ENCODE data around the gene NDUFA11.

Gene NDUFA11

DNA sequence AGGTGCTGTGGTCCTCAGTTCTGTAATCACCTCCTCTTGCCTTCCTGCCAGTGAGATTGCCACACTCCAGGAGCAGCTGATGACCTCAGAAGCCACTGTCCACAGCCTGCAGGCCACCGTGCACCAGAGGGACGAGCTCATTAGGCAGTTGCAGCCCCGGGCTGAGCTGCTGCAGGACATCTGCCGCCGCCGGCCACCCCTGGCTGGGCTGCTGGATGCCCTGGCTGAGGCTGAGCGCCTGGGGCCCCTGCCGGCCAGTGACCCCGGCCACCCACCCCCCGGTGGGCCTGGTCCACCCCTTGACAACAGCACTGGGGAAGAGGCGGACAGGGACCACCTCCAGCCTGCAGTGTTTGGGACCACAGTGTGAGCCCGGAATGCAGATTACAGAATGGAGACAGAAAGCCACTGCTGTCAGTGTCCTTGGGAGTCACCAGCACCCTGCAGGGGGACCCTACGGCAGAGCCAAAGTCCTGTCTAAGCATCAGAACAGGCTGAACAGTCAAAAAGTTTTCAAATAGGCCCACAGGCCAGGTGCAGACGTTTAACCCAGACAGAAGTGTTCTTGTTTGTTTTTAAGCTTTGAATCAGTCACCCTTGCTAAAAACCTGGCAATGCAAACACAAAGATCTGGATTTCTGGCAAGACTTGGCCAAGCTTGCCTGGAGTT, 5.3 kb upstream of the NDUFA11 start:
- DNase-seq, result peak; percentile 19 to 63 (median 41)

DNA sequence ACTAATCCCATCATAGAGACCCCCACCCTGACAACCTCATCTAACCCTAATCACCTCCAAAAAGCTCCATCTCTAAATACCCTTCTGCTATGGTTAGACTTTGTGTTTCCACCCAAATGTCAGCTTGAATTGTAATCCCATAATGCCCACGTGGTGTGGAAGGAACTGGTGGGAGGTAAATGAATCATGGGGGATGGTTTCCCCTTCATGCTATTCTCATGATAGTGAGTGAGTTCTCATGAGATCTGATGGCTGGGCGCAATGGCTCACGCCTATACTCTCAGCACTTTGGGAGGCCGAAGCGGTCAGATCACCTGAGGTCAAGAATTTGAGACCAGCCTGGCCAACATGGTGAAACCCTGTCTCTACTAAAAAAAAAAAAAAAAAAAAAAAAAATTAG, 3.7 kb upstream of the NDUFA11 start:
- DNase-seq, result peak; percentile 72 to 91 (median 83)

DNA sequence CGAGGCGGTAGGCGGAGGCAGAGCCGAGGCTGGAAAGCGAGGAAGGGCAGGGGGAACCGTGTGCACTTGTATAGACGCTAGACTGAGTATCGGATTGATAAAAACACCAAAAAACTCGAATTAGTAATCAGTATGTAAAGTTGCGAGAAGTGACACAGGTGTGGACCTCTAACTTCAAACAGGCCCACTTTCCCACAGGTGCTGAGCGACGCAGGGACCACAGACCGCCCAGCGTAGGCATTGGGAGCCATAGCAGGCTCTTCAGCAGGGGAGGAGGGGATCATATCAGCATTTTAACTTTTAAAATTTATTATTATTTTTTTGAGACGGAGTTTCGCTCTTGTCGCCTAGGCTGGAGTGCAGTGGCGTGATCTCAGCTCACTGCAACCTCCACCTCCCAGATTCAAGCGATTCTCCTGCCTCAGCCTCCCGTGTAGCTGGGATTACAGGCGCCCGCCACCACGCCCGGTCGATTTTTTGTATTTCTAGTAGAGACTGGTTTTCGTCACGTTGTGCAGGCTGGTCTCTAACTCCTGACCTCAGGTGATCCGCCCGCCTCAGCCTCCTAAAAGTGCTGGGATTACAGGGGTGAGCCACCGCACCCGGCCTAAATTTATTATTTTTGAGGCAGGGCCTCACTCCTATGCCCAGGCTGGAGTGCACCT, 1.7 kb upstream of the NDUFA11 start:
- no peak for DNase-seq

DNA sequence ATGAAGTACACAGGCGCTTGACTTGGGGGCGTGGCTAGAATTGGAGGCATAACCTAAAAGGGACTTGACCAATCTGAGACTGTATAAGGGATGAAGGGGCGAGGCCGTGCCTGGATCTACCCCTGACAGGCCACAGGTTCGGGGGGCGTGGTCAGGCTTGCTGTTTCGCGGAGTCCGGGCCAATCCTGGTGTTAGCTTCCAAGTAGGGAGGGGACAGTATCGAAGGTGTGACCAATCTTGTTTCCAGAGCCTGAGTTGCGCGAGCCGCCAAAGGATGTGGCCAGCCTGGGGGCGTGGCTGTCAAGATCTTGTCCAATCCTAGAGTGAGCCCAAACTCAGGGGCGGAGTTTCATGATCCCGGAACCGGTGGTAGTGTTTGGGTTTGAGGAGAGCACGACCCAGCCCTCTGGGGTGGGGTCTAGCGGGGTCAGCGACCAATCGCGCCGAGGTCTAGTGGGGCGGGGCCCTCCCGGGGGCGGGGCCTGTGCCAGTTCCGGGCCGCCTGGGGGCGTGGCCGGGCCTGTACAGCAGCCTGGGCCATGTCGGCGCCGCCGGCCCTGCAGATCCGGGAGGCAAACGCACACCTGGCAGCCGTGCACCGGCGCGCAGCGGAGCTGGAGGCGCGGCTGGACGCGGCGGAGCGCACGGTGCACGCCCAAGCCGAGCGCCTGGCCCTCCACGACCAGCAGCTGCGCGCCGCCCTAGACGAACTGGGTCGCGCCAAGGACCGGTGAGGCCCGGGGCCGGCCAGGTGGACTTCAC, 943 bp upstream of the NDUFA11 start, which contains the start of gene VMAC:
Gene VMAC (plus strand): TSS at position 521 of the 762 bp plus-strand sequence. CDS start 19 bp downstream, at position 540.
- peak; percentile 100 for DNase-seq

DNA sequence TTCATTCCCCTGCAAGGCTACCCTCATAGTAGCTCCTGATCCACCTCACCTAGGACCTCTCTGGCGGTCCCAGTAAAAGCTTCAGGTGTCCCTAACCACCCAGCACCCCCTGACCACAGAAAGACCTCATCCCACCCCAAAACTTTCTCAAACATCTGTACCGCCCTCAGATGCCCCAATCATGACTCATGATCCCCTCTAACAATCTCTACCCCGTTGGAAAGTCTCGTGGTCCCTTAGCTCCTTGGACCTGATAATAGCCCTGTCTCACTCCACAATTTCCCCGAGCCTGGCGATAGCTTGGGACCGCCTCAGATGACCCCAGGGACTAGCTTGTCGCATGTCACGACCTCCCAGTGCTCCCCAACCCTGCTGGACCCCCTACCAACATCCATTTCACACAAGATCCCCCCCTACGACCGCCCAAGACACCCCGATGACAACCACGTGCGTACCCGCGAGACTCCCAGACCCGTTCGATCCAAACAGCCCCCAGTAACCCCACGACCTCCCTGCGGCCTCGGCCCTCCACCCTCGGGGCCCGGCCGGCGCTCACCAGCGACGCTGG, 450 bp downstream of the NDUFA11 start:
- DNase-seq, result peak; percentile 22 to 58 (median 33)

DNA sequence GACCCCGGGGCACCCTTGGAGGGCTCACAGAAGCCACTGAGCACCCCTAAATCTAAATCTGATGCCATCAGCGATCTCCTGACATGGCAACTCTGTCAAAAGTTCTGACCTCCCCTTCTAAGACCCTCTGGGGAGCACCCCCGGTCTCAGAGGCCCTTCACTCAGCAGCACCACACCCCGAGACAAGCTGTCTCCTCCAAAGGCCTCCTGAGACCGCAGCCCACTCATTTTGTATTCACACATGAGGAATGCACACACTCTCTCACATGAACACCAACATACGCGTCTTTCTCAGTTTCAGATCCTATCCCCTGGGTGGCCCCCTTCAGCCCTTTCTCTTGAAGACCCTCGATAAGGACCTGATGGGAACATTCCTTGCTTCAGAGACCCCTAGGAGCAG, 2.6 kb downstream of the NDUFA11 start:
- DNase-seq, result no peak

DNA sequence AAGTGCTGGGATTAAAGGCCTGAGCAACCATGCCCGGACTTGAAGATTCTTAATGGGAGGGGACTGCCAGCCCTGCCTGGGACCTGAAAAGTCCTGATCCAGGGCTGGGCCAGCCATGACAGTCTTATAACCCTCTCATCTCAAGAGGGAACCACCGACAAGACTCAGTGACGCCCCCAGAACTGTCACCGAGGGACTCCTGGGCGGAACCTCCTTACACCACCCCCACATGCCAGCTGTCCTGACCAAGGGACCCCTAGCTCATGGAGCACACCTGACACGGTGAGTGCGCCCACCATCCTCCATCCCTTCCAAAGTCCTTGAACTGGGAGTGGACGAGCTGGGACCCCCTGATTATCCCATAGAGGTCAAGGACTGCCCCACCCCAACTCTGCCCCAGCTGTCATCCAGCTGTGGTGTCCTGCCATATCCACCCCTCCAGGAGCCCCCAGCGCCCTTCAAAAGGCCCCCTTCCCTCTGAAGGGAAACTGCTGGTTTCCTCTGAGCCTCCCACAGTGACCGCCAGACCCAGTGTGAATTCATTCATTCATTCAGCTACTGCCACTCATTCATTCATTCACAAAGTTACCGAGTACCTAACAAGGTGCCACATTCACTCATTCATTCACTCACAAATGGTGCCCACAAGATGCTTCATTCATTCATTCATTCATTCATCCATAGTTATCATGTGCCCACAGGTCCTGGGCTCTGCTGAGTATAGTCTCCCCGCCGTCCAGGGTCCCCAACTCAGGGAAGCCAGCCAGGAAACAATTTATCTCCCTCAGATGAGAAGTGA, 3.7 kb downstream of the NDUFA11 start:
- DNase-seq, result no peak

DNA sequence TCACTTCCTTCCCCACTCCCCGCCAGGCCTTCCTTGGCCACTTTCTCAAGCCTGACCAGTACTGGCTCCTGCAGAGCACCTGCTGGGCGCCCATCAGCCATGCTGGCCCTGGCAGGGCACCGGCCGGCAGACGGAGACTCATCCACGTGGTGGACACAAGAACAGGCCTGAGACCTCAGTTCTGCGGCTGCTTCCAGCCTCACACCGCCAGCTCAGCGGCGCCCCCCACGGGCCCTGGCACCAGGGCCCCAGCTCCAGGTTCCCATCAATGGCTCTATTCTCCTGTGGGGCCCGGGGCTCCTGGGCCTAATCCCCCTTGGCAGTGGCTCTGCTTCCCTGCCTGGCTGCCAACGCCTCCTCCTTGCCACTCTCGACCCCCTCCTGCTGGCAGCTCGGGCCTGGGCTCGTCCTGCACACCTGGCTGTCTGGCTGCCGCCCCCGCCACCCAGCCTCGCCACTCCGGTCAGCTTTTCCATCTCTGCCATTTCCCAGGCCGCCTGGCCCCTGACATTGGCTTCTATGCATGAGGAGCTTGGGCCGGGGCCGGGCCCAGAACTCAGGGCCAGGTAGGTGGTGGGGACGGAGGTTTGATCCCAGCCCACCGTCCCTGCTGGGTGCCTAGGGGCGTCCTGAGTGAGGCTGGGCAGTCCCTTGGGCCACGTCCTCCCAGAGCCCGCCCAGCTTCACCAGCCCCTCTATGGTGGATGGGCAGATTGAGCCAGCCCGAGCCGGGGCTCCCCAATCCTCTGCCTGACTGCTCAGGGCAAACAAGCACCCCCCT, 6.2 kb downstream of the NDUFA11 start:
- no peak for DNase-seq

DNA sequence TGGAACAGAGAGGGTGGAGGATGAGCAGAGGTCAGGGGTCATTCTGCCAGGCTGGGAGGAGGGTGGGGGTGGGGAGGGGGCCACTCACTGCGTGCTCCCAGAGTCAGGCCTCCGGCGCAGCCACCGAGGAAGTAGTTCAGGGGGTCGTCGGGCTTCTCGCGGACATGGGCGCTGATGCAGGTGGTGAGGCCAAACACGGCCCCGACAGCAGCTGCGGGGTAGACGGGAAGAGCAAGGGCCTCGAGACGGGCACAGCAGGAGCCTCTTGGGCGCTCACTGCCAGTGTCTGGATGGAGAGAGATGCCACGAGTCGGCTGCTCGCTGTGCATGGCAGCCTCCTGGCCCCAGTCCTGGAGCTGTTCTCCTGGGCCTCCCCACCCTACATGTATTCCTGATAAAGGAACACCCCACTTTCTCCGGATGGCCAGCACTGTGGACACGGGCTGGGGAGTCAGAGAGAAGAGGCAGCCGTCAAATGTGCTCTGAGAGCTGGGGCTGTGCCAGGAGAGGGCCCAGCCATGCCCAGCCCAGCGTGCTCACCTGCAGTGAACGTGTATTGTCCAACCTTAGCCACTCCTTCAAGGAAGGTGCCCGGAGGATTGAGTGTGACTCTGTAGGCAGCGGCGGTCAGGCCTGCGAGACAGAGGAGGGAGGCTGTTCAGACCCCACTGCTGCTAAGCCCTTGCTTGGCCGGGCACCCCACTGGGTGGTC, 7.1 kb downstream of the NDUFA11 start:
- DNase-seq, result no peak

DNA sequence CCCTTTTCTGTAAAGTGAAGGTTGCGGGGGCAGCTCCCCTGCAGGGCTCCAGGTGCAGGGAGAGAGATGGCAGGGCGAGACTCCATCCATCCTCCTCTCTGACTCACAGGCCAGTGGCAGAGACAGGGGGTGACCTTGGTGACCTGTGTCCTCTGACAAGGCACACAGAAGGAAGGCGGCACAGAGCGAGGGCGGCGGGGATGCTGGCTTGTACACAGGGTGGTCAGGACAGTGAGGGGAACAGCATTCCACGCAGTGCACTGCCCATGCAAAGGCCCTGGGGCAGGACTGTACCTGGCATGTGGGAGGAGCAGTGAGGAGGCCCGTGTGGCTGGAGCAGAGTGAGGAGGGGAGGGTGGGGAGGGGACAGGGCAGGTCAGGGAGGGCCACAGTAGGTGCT, 7.7 kb downstream of the NDUFA11 start:
- no peak for DNase-seq

DNA sequence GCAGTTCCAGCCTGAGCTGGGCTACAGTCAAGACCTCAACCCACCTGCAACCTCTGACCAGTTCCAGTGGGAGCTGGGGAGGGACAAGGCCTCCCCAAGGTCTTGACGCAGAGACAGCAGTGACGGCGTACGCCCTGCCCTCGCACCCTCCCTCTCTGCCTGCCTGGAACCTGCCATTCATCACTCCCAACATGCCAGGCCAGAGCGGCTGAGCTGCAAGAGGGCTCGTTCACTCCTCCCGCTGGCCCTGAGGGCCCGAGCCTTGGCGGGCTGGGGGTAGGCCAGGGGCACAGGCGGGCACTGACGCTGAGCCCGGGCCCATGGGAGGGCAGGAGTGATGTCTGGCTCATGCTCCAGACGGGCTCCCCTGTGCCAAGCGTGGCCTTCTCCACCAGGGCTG, 8.2 kb downstream of the NDUFA11 start:
- no peak for DNase-seq

DNA sequence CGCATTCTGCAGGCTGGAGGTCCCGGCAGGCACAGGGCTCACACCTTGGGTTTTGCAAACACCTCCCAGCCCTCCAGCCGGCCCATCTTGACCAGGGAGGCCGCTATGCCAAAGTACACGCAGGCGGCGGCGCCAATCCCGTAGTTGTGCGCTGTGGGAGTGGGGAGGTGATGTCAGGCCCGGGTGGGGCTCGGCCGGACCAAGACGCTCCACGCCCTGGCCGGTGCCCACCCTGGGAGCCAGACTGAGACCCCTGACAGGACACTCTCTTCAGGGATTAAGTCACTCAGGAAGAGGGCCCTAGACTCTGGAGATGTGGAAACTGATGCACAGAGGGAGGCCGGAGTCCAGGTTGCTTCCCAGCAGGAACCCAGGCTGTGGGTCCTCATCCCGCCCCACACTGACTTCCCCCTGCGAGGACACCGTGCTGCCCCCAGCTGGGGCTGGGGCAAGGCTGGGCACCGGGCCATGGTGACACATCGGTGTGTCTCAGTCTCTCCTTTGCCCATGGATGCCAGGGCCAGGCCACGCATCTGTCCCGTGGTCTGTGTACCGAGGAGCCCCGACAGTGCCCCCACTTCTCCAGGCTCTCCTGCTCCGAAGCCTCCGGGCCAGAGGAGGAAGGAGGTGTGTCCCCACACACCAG, 8.8 kb downstream of the NDUFA11 start:
- no peak for DNase-seq

DNA sequence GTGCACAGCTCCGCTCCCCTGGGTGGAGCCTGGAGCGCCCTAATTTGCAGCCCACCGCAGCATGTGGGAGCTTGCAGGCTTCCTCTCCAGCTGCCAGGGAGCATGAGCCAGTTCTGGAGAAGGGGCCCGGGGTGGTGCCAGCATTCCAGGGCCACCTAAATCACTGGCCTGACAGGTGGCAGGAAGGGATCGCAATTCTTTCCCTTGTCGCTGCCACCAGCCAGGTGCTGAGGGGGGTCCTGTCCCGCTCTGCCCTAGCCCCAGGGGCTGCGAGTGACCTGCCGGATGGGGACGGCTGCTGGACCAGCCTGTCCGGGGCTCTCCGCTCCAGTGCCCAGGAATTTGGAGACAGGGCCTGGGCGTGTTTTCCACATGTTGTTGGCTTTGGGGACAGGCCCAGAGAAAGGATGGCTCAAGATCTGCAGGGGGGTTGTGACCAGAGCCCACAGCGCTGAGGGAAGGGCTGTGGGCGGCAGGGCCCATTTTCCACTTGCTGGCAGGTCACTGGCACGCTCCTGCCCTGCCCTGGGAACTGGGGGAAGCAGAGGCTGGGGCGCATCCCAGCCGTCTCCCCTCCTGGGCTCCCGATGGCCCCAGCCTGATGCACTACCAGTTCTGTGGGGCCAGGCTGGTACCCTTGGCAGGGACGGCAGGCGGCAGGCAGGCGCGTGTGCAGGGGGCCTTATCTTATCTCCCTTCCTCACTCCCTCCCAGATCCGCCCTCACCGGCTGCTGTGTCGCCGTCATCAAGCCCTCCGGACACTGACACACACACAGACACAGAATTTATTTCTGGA, 9.5 kb downstream of the NDUFA11 start:
- no peak for DNase-seq

DNA sequence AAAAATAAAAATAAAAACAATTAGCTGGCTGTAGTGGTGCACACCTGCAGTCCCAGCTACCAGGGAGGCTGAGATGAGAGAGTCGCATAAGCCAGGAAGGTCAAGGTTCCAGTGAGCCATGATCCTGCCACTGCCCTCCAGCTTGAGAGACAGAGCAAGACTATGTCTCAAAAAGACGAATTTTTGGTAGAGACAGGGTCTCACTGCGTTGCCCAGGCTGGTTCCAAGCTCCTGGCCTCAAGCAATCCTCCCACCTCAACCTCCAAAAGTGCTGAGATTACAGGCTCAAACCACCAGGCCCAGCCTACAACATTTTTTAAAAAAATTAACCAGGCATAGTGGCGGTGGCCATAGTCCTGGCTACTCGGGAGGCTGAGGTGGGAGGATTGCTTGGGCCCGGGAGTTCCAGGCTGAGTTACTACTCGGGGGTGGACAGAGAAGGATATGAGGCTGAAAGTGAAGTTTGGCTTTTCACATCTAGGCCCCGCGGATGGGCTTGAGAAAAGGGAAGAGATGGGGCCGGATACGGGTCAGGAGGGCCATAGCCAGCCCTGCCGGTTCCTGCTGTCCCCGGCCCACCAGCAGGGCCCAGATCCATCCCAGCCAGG, 10.2 kb downstream of the NDUFA11 start:
- no peak for DNase-seq

DNA sequence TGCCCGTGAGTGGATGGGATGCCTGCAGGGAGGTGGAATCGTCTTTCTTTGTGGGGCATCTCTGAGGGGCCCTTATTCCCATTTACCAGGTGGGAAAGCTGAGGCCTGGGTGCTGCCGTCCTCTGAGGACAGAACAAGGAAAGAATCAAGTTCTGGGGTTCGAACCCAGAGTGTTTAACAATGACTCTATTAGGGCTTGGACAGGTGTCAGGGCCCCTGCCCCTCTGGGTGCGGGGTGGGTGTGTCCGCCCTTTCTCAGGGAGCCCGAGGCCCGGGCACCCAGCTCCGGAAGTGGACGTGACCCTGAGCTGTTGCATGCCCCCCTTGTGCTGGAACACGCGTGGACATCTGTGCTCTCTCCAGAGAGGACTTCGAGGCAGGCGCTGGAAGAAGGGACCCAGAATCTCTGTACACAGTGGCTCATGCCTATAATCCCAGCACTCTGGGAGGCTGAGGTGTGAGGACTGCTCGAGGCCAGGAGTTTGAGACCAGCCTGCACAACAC, 10.8 kb downstream of the NDUFA11 start:
- no peak for DNase-seq

DNA sequence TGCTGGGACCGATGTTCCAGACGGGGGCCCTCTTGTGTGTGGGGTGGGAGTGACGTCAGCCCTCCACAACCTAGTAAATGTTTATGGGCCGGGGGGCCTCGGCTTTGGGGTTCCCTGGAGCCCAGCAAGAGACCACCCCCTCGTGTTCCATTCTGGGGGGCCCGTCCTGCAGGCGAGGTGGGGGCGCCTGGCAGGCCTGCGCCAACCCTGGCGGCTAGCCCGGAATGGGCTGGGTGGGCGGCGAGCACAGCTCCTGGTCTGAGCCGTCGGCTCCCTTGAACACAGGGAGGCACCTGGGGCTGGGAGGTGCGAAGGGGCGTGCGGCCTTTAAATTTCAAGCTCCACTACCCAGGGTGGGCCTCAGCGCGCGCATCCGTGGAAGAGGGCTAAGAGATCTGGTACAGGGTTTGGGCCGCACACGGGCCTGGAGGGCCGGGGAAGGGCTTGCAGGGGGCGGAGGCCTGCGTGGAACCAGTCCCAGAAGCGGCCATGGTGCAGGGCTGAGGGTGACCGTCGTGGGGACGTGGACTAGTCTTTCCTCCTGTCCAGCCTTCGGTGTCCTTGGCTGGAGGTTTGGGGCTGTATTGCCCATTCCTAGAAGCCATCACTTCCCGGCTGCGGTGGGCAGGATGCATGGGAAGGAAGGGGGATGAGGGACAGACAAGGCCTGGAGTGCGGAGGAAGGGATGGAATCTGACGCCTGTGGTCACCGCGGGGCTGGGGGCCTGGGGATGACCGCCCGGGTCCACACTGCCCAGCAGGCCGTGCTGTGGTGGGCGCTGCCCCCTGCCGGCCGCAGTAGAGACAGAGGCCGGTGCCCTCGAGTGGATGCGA, 11.4 kb downstream of the NDUFA11 start:
- DNase-seq, result peak; percentile 40 to 74 (median 53)

DNA sequence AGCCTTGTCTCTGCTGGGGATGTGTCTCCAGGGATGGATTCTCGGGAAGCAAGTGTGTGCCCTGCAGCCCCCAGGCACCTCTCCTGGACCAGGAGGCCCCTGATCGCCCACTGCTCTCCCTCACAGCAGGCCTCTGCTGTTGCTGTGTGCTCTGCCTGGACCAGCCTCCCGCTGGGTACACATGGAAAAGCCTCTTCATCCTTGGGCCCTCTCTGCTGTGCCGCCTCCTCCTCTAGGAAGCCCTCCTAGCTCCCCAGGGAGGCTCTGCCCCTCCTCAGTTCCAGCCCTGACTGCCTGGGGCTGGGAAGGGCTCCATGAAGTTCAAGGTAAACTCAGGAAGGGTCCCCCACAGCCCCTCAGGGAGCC, 12.0 kb downstream of the NDUFA11 start:
- DNase-seq, result no peak

DNA sequence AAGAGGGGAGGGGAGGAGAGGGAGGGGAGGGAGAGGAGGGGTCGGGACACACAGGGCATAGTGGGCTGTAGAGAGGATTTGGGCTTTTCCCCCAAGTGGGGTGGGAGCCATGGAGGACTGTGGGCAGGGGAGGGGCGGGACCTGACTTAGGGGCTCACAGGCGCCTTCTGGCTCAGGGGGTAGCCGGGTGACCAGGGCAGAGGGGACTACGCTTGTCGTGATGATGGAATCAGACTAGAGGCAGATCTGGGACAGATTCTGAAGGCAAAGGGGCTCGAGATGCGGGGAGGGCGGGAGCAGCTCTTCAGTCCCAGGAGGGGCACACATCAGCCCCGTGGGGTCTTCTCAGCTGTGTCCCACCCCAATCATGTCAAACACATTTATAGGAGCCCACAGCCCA, 13.5 kb downstream of the NDUFA11 start:
- DNase-seq, result no peak
